SK-N-SH (cell line): ENCODE results near the gene ATP13A4. TPM values are rescaled to one million over a fixed set of nuclear protein-coding genes. Genes with fewer than 3 reads are reported as not detected.

Experiments used
- CTCF ChIA-PET: fragments of 300-600, 350-600 bp; formaldehyde crosslinking; extraction: SDS; loops from one replicate; lab custom pipeline; 2021; lab: Yijun Ruan, JAX
- POLR2A ChIA-PET: fragments of 350-600 bp; sonication (Branson Sonifier 250); formaldehyde crosslinking; extraction: SDS; loops from one replicate; lab custom pipeline; 2020; ENCODE audit warnings: antibody characterized with exemption, inconsistent platforms; lab: Yijun Ruan, JAX
- DNase-seq: peaks from one replicate; pipeline ENCODE4 v3.0.0; 2012
- H2AFZ ChIP-seq: fragments of 200-600 bp; sonication (generic); 2 replicates; pipeline ENCODE4 v1.8.1; 2016; ENCODE audit warnings: antibody characterized with exemption, mild to moderate bottlenecking, low read depth
- H3F3A ChIP-seq: fragments of 200-600 bp; sonication (generic); replicated peaks from 2 replicates; pipeline ENCODE3; 2016; ENCODE audit warnings: antibody characterized with exemption, mild to moderate bottlenecking; ENCODE audit not compliant: insufficient read depth
- H3K27ac ChIP-seq, 2 experiments: fragments of 200-500 bp in 1 of 2; fragments of 200-600 bp in 1 of 2; sonication (Bioruptor generic) in 1 of 2; sonication (generic), shearing (Covaris generic) in 1 of 2; 2 replicates each; pipeline versions ENCODE4 v1.5.1 to v1.6.1; 2014 to 2016; ENCODE audit warnings: low read depth in 2 of 2, inconsistent platforms in 1 of 2, low read length in 1 of 2, mild to moderate bottlenecking in 1 of 2, mixed read lengths in 1 of 2
- H3K27me3 ChIP-seq: fragments of 200-600 bp; sonication (generic), shearing (Covaris generic); 2 replicates; pipeline ENCODE4 v1.6.1; 2016; ENCODE audit warnings: mixed run types; ENCODE audit not compliant: insufficient read depth
- H3K36me3 ChIP-seq, 2 experiments: fragments of 200-500 bp in 1 of 2; fragments of 200-600 bp in 1 of 2; sonication (Bioruptor generic) in 1 of 2; sonication (generic) in 1 of 2; replicated peaks in 1 of 2; 2 replicates each; pipeline versions ENCODE3 to v1.5.1; 2014 to 2016; ENCODE audit warnings: low read length in 1 of 2, mild to moderate bottlenecking in 1 of 2; ENCODE audit not compliant: insufficient read depth in 2 of 2, control insufficient read depth in 1 of 2
- H3K4me1 ChIP-seq, 2 experiments: fragments of 200-500 bp in 1 of 2; fragments of 200-600 bp in 1 of 2; sonication (Bioruptor generic) in 1 of 2; sonication (generic), shearing (Covaris generic) in 1 of 2; 2 replicates each; pipeline versions ENCODE4 v1.5.1 to v1.6.1; 2014 to 2016; ENCODE audit warnings: low read depth in 1 of 2, low read length in 1 of 2, mixed run types in 1 of 2; ENCODE audit not compliant: insufficient read depth in 2 of 2, control insufficient read depth in 1 of 2
- H3K4me2 ChIP-seq: fragments of 200-600 bp; sonication (generic), shearing (Covaris generic); 2 replicates; pipeline ENCODE4 v1.6.1; 2017; ENCODE audit warnings: mixed run types
- H3K4me3 ChIP-seq, 2 experiments: fragments of 200-500 bp in 1 of 2; fragments of 200-600 bp in 1 of 2; sonication (Bioruptor generic) in 1 of 2; sonication (generic), shearing (Covaris generic) in 1 of 2; 2 replicates each; pipeline versions ENCODE4 v1.5.1 to v1.8.1; 2014 to 2016; ENCODE audit warnings: low read depth in 2 of 2, inconsistent platforms in 1 of 2, low read length in 1 of 2, mild to moderate bottlenecking in 1 of 2, mixed read lengths in 1 of 2, moderate library complexity in 1 of 2
- H3K79me2 ChIP-seq: fragments of 200-600 bp; sonication (generic); 2 replicates; pipeline ENCODE4 v1.8.1; 2017; ENCODE audit warnings: mild to moderate bottlenecking; ENCODE audit not compliant: insufficient read depth
- H3K9ac ChIP-seq: fragments of 200-600 bp; sonication (generic); 2 replicates; pipeline ENCODE4 v1.6.1; 2017; ENCODE audit warnings: mixed run types
- H3K9me2 ChIP-seq: fragments of 200-600 bp; sonication (generic); 2 replicates; pipeline ENCODE4 v1.6.1; 2017; ENCODE audit warnings: mixed run types
- H3K9me3 ChIP-seq: fragments of 200-600 bp; sonication (generic); 2 replicates; pipeline ENCODE4 v1.6.1; 2017; ENCODE audit warnings: mixed run types, mild to moderate bottlenecking, moderate library complexity
- H4K20me1 ChIP-seq: fragments of 200-600 bp; sonication (generic); 2 replicates; pipeline ENCODE4 v1.6.1; 2017; ENCODE audit warnings: mild to moderate bottlenecking, mixed run types; ENCODE audit not compliant: insufficient read depth
- ELF1 ChIP-seq: IDR thresholded peaks from 2 replicates; pipeline ENCODE4 v1.4.0; 2012
- EP300 ChIP-seq, 2 experiments: IDR thresholded peaks; 2 replicates each; pipeline versions ENCODE4 v1.4.0 to v1.6.1; 2012; ENCODE audit warnings: borderline replicate concordance in 1 of 2, low read depth in 1 of 2, low read length in 1 of 2
- EZH2phosphoT487 ChIP-seq: fragments of 200-600 bp; sonication (generic); IDR thresholded peaks from 2 replicates; pipeline ENCODE4 v1.6.1; 2017; ENCODE audit warnings: low read depth, mixed run types, mild to moderate bottlenecking, antibody characterized with exemption, moderate library complexity, borderline replicate concordance
- FOXJ3 ChIP-seq: sonication (generic); formaldehyde crosslinking; IDR thresholded peaks from 2 replicates; pipeline ENCODE4 v1.5.1; 2020; ENCODE audit warnings: mild to moderate bottlenecking, missing genetic modification reagents
- GABPA ChIP-seq: IDR thresholded peaks from 2 replicates; pipeline ENCODE4 v1.4.0; 2012; ENCODE audit warnings: low read depth, mild to moderate bottlenecking
- GATA2 ChIP-seq: sonication (generic); formaldehyde crosslinking; IDR thresholded peaks from 2 replicates; pipeline ENCODE4 v1.5.0; 2020; ENCODE audit warnings: mild to moderate bottlenecking, missing genetic modification reagents
- JUND ChIP-seq: IDR thresholded peaks from 2 replicates; pipeline ENCODE4 v1.4.0; 2012
- MEF2A ChIP-seq: IDR thresholded peaks from 2 replicates; pipeline ENCODE4 v1.4.0; 2012; ENCODE audit warnings: low read depth, borderline replicate concordance
- MXI1 ChIP-seq: IDR thresholded peaks from 2 replicates; pipeline ENCODE4 v1.6.1; 2012; ENCODE audit warnings: mild to moderate bottlenecking, low read depth, low read length, improper control_type of control experiment
- NFIC ChIP-seq: IDR thresholded peaks from 2 replicates; pipeline ENCODE4 v1.4.0; 2012; ENCODE audit warnings: borderline replicate concordance
- RAD21 ChIP-seq: IDR thresholded peaks from 2 replicates; pipeline ENCODE4 v1.6.1; 2012; ENCODE audit warnings: mild to moderate bottlenecking, low read length
- RFX5 ChIP-seq: IDR thresholded peaks from 2 replicates; pipeline ENCODE4 v1.6.1; 2012; ENCODE audit warnings: mild to moderate bottlenecking, improper control_type of control experiment, low read length
- SMC3 ChIP-seq: IDR thresholded peaks from 2 replicates; pipeline ENCODE4 v1.6.1; 2012; ENCODE audit warnings: low read depth, low read length, improper control_type of control experiment
- TAF1 ChIP-seq: IDR thresholded peaks from 2 replicates; pipeline ENCODE4 v1.6.1; 2012; ENCODE audit warnings: low read depth, mild to moderate bottlenecking, low read length, moderate library complexity, borderline replicate concordance
- TCF12 ChIP-seq: IDR thresholded peaks from 2 replicates; pipeline ENCODE4 v1.4.0; 2012
- TEAD4 ChIP-seq: IDR thresholded peaks from 2 replicates; pipeline ENCODE4 v1.4.0; 2012; ENCODE audit warnings: mild to moderate bottlenecking, borderline replicate concordance; ENCODE audit not compliant: insufficient read depth
- USF2 ChIP-seq: fragments of 150-350 bp; IDR thresholded peaks from 2 replicates; pipeline ENCODE4 v1.6.1; 2017; ENCODE audit warnings: antibody characterized with exemption, low read length, low read depth, borderline replicate concordance
- YY1 ChIP-seq: IDR thresholded peaks from 2 replicates; pipeline ENCODE4 v1.4.0; 2012; ENCODE audit warnings: low read depth, mild to moderate bottlenecking
- ZBTB33 ChIP-seq: IDR thresholded peaks from 2 replicates; pipeline ENCODE4 v1.4.0; 2012; ENCODE audit warnings: low read depth, borderline replicate concordance
- polyA plus RNA-seq, 3 experiments: library from polyadenylated mRNA; depleted of rRNA; stranded (reverse); fragments of >200 nt; gene quantifications; 2 replicates each; pipeline ENCODE4 v1.2.3, GENCODE V29; 2012
- TF ChIP-seq, protein P1 (sequence below): IDR thresholded peaks from 2 replicates; pipeline ENCODE4 v1.6.1; 2012; ENCODE audit warnings: mild to moderate bottlenecking, low read depth, low read length, moderate library complexity
- TF ChIP-seq, protein P2 (sequence below): IDR thresholded peaks from 2 replicates; pipeline ENCODE4; 2012
- TF ChIP-seq, protein P3 (sequence below): IDR thresholded peaks from 2 replicates; pipeline ENCODE4 v1.4.0; 2012; ENCODE audit warnings: low read depth, borderline replicate concordance
- TF ChIP-seq, protein P4 (sequence below): IDR thresholded peaks from 2 replicates; pipeline ENCODE4 v1.4.0; 2012; ENCODE audit warnings: low read depth

Gene ATP13A4
- polyA plus RNA-seq, 1 of the 3 experiments (the other 2 are of a cell fraction): 0.02 TPM

- TF ChIP-seq FOXJ3 (CRISPR knock-in tag): no peak
- TF ChIP-seq RAD21: no peak
- no peak for TF ChIP-seq GATA2 (CRISPR knock-in tag)
- no peak for TF ChIP-seq TAF1
- TF ChIP-seq MEF2A: no peak
Observed at GRCh38 chr3:193589129-193589528, 34.4 kb upstream of the ATP13A4 start (continued).

- H3K79me2 ChIP-seq: no peaks in the 10 kb centered on the region
- H2AFZ ChIP-seq: no peak overlapping the region
- H3K36me3 ChIP-seq: no peaks in the 10 kb centered on the region
- no peaks in the 10 kb centered on the region for H3K4me1 ChIP-seq
- no peaks in the 10 kb centered on the region for H3K9me3 ChIP-seq
- CTCF ChIA-PET: no interaction called here
- H3K9ac ChIP-seq: no peak overlapping the region
- no peaks in the 10 kb centered on the region for H4K20me1 ChIP-seq
- POLR2A ChIA-PET: no interaction called here
- H3F3A ChIP-seq: peaks cover 4% of the 10 kb centered on the region
- TF ChIP-seq TEAD4 (no peak), GABPA (no peak), SMC3 (no peak), ZBTB33 (no peak), RFX5 (no peak), MXI1 (no peak), MEF2A (no peak), USF2 (no peak), ELF1 (no peak), EZH2phosphoT487 (no peak), JUND (no peak), NFIC (no peak), TCF12 (no peak), RAD21 (no peak), EP300 (IDR thresholded peaks at IDR 0.05; ENCODE audit: borderline replicate concordance in 1 of 2, low read depth in 1 of 2, low read length in 1 of 2) (no peak), YY1 (no peak)
- TF ChIP-seq, protein P1, sequence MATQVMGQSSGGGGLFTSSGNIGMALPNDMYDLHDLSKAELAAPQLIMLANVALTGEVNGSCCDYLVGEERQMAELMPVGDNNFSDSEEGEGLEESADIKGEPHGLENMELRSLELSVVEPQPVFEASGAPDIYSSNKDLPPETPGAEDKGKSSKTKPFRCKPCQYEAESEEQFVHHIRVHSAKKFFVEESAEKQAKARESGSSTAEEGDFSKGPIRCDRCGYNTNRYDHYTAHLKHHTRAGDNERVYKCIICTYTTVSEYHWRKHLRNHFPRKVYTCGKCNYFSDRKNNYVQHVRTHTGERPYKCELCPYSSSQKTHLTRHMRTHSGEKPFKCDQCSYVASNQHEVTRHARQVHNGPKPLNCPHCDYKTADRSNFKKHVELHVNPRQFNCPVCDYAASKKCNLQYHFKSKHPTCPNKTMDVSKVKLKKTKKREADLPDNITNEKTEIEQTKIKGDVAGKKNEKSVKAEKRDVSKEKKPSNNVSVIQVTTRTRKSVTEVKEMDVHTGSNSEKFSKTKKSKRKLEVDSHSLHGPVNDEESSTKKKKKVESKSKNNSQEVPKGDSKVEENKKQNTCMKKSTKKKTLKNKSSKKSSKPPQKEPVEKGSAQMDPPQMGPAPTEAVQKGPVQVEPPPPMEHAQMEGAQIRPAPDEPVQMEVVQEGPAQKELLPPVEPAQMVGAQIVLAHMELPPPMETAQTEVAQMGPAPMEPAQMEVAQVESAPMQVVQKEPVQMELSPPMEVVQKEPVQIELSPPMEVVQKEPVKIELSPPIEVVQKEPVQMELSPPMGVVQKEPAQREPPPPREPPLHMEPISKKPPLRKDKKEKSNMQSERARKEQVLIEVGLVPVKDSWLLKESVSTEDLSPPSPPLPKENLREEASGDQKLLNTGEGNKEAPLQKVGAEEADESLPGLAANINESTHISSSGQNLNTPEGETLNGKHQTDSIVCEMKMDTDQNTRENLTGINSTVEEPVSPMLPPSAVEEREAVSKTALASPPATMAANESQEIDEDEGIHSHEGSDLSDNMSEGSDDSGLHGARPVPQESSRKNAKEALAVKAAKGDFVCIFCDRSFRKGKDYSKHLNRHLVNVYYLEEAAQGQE: no peak
- TF ChIP-seq, protein P2, sequence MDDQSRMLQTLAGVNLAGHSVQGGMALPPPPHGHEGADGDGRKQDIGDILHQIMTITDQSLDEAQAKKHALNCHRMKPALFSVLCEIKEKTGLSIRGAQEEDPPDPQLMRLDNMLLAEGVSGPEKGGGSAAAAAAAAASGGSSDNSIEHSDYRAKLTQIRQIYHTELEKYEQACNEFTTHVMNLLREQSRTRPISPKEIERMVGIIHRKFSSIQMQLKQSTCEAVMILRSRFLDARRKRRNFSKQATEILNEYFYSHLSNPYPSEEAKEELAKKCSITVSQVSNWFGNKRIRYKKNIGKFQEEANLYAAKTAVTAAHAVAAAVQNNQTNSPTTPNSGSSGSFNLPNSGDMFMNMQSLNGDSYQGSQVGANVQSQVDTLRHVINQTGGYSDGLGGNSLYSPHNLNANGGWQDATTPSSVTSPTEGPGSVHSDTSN: no peak
- TF ChIP-seq, protein P3, sequence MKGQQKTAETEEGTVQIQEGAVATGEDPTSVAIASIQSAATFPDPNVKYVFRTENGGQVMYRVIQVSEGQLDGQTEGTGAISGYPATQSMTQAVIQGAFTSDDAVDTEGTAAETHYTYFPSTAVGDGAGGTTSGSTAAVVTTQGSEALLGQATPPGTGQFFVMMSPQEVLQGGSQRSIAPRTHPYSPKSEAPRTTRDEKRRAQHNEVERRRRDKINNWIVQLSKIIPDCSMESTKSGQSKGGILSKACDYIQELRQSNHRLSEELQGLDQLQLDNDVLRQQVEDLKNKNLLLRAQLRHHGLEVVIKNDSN: no peak
- TF ChIP-seq, protein P4, sequence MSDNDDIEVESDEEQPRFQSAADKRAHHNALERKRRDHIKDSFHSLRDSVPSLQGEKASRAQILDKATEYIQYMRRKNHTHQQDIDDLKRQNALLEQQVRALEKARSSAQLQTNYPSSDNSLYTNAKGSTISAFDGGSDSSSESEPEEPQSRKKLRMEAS: no peak
- TF ChIP-seq, all 33 proteins: peak for 0
- H3K4me2 ChIP-seq: no peak overlapping the region
- H3K4me3 ChIP-seq: no peak overlapping the region
- no peak for DNase-seq
- no peaks in the 10 kb centered on the region for H3K9me2 ChIP-seq
- no peaks in the 10 kb centered on the region for H3K27me3 ChIP-seq
- no peak overlapping the region for H3K27ac ChIP-seq
Observed at GRCh38 chr3:193586526-193586925, 31.8 kb upstream of the ATP13A4 start.
